Activated naive CD8-positive, alpha-beta T cell treated with anti-CD3 and anti-CD28 coated beads, Interleukin-2, amount 50 U/mL, for 16 hours (primary cell): Measurements from ENCODE around the gene PYGO1.
"Not testable (repeated sequence)": the region's sequence is repeated elsewhere in the genome, so short reads cannot be mapped to it uniquely, and the experiment has no call there.

Experiments used
- DNase-seq: peaks from one replicate; pipeline ENCODE4 v3.0.0-alpha.2; 2020; ENCODE audit warnings: low read depth, low spot score

PYGO1 gene

DNA sequence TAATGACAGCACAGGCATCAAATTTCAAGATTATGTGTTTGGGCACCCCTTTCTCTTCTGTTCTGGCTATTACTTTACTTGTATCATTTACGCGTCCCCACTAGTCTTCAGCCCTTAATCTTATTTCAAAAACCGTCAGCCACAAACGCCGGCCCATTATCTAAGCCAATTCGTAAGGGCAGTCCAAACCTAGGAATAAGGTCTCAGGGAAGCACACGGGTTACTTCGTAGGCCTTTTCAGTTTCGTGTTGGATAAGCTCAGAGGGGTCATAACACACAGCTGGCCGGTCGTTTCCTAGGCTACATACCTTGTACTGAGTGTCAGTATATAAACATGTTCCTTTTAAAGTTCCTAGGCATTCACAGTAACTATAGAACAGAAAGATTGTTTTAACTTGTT is 75.0 kb downstream of the PYGO1 start:
- no peak for DNase-seq

DNA sequence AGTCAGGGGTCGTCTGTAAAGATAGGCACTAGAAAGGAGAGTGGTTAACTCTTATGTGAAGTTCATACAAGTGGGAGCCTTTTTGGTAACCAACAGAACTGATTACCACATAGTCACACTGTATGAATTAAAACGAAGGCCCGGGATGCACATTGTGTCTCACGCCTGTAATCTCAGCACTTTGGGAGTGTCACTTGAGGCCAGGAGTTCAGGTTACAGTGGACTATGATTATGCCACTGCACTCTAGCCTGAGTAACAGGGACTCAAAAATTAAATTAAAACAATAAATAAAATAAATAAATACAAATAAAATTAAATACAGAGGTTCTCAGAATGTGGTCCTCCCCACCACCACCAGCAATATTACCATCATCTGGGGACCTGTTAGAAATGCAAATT is 80.6 kb downstream of the PYGO1 start:
- no peak for DNase-seq

DNA sequence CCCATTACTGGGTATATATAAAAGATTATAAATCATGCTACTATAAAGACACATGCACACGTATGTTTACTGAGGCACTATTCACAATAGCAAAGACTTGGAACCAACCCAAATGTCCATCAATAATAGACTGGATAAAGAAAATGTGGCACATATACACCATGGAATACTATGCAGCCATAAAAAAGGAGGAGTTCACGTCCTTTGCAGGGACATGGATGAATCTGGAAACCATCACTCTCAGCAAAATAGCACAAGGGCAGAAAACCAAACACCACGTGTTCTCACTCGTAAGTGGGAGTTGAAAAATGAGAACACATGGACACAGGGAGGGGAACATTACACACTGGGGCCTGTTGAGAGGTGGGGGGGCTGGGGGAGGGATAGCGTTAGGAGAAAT is 82.7 kb downstream of the PYGO1 start:
- DNase-seq: not testable (repeated sequence)

DNA sequence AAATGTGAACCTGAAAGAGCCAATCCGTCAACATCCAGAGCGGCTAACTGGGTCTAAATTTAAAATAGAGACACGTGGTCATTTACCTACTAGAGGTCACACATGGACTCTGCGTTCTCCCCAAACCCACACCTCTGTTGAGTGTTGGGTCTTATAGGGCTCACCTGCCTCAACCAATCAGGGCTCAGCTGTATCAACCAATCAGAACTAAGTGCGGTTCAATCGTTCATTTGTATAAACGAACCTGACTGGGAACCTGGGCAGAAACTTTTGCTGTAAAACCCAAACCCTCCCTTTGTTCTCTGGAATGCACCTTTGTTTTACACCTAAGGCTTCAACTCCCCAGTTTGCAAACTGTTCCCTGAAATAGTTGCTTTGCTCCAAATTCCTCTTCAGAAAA is 89.0 kb downstream of the PYGO1 start:
- no peak for DNase-seq

DNA sequence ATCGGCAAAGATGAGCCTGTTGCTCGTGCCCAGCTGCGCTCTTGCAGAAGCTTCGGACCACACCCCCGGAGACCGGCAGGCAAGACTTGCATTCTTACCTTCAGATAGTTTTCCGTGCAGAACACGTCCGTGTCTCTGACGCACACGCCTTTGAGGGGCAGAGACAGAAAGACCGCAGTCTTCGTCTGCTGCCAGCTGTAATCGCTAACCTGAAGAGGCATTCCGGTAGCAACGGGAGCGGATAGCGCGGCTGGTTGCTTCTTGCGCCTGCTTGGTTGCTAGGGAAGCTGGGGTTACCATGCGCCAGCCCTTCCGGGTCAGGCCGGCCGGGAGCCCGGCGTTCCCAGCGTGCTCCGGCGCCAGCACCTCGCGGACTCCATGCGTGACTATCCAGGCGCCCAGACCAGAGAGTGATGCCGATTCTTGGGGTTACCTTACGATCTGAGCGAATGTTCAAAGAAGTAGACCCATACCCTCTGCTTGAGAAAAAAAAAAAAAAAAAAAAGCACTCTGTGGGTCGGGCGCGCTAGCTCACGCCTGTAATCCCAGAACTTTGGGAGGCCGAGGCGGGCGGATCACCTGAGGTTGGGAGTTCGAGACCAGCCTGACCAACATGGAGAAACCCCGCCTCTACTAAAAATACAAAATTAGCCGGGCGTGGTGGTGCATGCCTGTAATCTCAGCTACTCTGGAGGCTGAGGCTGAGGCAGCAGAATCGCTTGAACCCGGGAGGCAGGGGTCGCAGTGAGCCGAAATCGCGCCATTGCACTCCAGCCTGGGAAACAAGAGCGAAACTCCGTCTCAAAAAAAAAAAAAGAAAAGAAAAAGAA is 89.8 kb downstream of the PYGO1 start:
- DNase-seq: peak; percentile 38

DNA sequence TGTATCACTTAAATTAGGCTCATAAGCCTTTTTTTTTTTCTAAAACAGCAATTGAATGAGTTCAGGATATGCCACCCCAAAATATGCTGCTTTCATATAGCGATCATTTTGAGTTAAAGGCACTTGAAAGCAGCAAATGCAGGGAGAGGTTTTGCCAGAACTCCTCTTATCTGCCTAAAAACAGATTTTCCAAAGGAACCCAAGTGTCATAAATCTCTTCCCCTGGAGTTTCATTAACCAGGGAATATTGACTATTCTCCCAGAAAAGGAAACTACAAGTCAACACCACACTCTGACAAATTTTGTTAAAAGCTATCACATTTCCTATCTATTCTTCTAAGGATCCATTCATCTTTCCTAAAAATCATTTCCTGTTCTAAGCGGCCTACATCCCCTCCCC is 91.4 kb downstream of the PYGO1 start:
- DNase-seq: no peak

DNA sequence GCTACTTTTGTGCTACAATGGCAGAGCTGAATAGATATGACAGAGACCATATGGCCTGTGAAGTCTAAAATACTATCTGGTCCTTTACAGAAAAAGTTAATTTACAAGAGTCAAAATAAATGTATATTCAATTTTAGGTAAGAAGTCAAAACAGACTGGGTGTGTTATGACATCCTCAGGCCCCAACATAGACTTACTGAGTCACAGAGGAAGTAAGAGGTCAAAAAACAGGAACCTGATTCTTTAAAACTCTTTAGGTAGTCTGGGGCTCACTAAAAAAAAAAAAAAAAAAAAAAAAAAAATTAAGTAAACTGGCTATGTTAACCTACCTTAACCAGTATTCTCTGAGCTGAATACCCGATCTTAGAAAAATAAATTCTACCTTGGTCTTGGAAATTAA is 93.2 kb downstream of the PYGO1 start:
- DNase-seq: no peak

DNA sequence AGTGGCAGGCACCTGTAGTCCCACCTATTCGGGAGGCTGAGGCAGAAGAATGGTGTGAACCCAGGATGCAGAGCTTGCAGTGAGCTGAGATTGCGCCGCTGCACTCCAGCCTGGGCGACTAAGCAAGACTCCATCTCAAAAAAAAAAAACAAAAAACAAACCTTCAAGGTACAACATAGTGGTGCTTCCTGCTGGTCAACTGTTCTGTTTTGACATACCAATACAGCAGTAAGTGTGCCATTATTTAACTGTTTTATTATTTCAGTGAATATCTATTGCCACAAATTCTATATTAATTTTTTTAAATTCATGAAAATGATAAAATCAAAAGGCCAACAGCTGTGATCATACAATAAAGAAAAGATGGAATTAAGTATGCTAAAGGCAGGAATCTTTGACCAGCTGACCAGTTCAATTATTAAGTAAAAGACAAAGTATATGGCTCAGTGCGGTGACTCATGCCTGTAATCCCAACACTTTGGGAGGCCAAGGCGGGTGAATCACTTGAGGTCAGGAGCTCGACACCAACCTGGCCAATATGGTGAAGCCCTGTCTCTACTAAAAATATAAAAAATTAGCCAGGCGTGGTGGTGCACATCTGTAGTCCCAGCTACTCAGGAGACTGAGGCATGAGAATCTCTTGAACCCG is 99.1 kb downstream of the PYGO1 start:
- DNase-seq: not testable (repeated sequence)
